Measurements from ENCODE around the gene BAZ1B.

DNA sequence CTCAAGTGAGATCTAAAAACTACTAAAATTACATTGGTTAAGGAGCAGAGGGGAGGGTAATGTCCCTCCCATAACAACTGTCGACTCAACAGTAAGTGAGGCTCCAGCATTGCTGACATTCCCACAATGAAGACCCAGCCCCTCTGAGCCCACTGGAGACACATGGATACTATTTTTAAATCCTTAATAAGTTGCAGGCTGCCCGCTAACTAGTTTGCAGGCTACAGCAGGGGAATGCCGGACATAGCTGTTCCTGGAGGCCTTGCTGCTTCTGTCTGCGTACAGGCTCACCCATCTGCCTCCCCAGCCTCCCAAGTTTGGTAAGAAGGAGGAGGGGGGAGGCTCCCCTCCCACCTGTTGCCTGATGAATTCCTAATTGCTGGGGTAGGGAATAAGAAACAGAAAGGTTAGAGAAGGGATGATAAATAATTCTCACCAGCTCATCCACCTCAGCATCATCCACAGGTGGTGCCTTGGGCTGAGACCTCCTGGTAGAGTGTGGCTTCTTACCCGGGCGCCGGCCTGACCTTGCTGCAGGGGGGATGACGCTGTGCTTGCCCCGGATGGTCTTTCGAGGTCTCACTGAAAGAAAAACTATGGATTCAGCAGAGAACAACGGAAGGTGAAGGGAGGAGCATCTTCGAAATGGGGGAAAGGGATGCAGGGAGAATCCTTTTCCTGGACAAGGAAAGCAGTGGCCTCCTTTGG lies 78.4 kb downstream of the BAZ1B start:
- TF ChIP-seq ZNF121 (CRISPR knock-in tag; conservative IDR thresholded peaks at IDR 0.05) = no peak
- TF ChIP-seq CTCF (IDR thresholded peaks at IDR 0.05 in 2 of 3, conservative IDR thresholded peaks at IDR 0.05 in 1 of 3; ENCODE audit: insufficient read depth in 2 of 3, low read depth in 1 of 3, low read length in 3 of 3) = no peak
- no peak for TF ChIP-seq BCOR (IDR thresholded peaks at IDR 0.05)
- TF ChIP-seq JUNB (CRISPR knock-in tag; conservative IDR thresholded peaks at IDR 0.05) = no peak
- no peak for TF ChIP-seq SIN3A (IDR thresholded peaks at IDR 0.05; ENCODE audit: borderline replicate concordance in 2 of 2, control insufficient read depth in 1 of 2, low read depth in 2 of 2, low read length in 2 of 2)
- no peak for TF ChIP-seq ETV5 (CRISPR knock-in tag; IDR thresholded peaks at IDR 0.05; ENCODE audit: low read depth)
- no peak for TF ChIP-seq ZNF175 (CRISPR knock-in tag; IDR thresholded peaks at IDR 0.05; ENCODE audit: low read depth)
- TF ChIP-seq VEZF1 (CRISPR knock-in tag; IDR thresholded peaks at IDR 0.05) = no peak
- TF ChIP-seq, protein P1, sequence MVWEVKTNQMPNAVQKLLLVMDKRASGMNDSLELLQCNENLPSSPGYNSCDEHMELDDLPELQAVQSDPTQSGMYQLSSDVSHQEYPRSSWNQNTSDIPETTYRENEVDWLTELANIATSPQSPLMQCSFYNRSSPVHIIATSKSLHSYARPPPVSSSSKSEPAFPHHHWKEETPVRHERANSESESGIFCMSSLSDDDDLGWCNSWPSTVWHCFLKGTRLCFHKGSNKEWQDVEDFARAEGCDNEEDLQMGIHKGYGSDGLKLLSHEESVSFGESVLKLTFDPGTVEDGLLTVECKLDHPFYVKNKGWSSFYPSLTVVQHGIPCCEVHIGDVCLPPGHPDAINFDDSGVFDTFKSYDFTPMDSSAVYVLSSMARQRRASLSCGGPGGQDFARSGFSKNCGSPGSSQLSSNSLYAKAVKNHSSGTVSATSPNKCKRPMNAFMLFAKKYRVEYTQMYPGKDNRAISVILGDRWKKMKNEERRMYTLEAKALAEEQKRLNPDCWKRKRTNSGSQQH (CRISPR knock-in tag; IDR thresholded peaks at IDR 0.05) = no peak
- no peak for TF ChIP-seq ATF1 (CRISPR knock-in tag; IDR thresholded peaks at IDR 0.05)
- no peak for TF ChIP-seq ATF1 (tag; IDR thresholded peaks at IDR 0.05)
